Nucleus accumbens (tissue), 56 donors: ENCODE results near the gene SPOP.
"Not testable (repeated sequence)": the region's sequence is repeated elsewhere in the genome, so short reads cannot be mapped to it uniquely, and the experiment has no call there.

Experiments
- DNase-seq, 56 donors: peaks; one replicate each; lab custom pipeline; 2025; lab: John Stamatoyannopoulos, UW

Gene SPOP

GRCh38 chr17:49576088-49576916, 101.6 kb downstream of the SPOP start:
- peak in 7 of 56 donors; percentile 6 to 36 (median 15) for DNase-seq

DNA sequence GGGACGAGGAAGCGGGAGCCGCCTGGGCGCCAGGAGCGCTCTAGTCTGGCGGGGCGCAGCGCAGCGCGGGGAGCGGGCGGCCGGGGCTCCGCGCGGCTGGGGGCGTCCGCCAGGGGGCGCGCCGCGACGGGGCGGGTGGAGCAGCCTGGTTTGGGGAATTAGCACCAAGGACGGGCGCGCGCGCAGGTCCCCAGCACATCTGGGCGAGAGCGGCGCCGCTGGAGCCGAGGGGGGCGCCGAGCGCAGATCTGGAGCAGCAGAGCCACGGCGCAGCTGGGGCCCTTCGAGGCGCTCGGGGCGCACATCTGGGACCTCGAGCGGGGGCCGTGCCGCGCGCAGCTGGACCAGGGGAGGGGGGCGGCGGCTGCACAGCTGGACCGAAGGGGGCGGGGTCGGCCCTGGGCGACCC, 102.2 kb downstream of the SPOP start, which contains the start of gene NXPH3:
Gene NXPH3 (plus strand): TSS at position 193 of the 409 bp plus-strand sequence. CDS start 349 bp downstream, outside the sequence.
- peak in 13 of 56 donors; percentile 9 to 56 (median 28) for DNase-seq

DNA sequence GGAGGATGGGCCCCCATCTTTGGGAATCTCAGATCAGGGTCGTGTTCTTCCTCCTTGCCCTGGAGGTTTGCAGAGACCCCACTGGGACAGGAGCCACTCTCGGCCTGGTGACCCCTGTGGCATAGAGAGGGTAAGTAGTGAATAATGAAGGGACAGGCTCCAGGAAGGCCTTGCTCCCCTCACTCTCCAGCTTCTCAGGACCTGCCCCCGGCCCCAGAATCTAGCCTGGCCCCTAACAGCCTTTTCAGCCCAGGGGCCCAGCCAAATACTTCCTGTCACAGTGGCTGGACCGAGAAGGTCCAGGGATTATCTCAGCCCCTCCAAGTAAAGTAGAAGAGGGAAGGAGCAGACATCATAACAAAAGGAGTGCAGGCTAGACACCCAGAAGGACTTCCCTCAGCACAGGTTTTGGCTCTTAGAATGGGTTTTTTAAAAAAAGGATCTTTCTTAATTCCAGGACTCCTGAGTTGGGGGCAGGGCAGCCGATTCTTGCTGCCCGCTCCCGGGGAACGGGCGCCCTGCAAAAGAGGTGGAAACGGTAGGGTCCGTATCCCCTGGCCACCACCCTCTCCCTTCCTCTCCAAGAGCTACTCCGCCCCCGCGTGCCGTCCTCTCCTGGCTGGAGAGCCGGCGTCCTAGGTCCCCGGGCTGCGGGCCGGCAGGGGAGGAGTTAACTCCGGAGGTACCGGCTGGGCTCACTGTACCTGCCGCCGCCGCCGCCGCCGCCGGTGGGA, 102.8 kb downstream of the SPOP start:
- no peak for DNase-seq

GRCh38 chr17:49574323-49574781, 103.5 kb downstream of the SPOP start:
- peak in 30 of 56 donors; percentile 13 to 64 (median 35) for DNase-seq

DNA sequence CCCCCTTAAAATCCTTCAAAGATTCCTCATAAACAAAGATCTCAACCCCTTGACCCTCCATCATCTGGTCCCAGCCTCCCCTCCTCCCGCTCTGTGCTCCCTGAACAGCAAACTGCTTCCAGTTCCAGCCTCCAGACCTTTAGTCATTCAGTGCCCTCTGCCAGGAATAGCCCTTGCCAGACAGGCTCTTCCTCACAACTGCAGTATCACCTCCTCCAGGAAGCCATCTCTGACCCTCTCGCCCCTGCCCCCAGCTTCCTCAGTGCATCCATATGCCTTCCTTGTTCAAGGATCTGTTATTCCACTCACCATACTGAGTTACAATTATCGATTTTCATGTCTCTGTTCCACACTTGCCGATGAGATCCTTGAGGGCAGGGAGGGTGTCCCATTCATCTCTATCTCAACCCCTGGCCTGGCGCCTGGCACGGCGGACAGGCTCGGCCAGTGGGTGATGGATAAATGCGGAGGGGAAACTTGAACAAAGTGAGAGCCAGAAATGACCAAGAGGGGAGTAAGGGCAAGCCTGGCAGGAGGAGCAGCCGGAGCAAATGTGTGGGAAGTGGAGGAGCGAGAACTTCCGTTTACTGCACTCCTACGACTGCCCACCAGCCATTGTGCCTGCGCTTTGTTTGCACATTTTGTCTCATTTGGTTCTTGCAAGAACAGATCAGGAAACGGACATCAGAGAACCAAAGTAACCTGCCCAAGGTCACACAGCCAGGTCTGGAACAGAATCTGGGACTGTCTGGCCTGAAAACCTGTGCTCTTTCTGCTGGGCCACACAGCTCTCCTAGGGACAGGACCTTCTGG, 104.2 kb downstream of the SPOP start:
- no peak for DNase-seq

DNA sequence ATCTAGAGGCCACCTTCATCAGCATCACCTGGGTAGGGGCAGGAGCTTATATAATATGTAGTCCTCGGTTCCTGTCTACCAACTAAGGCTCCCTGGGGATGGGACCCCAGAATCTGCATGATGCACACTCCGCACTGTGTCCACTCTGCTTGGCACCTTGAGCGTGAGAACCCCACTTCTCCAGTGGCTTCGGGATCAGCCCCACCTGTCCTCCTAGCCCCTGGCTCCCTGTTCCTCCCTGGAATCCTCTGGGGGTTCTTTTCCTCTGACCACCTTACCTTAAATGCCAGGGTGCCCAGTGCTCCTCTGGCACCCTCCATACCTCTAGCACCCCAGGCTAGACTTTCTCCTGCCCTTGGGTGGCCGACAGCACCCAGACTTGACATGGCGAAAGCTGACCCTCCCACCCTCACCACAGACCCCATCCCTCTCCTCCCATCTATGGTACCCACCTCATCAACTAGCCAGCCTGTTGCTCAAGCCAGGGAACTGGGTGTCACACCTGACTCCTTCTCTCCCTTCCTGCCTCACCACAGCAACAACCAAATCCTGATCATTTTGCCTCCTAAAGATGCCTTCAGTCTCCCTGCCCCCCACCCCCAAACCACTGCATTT, 105.0 kb downstream of the SPOP start:
- DNase-seq = no peak

GRCh38 chr17:49572226-49572625, 105.7 kb downstream of the SPOP start:
- no peak for DNase-seq

- no peak for DNase-seq
These were observed 106.1 kb downstream of the SPOP start for GRCh38 chr17:49571764-49572163.

GRCh38 chr17:49571283-49571682, 106.6 kb downstream of the SPOP start:
- DNase-seq = no peak

- no peak for DNase-seq
These were observed 107.2 kb downstream of the SPOP start for GRCh38 chr17:49570540-49571242.

GRCh38 chr17:49568695-49569047, 109.2 kb downstream of the SPOP start:
- not testable (repeated sequence) for DNase-seq

DNA sequence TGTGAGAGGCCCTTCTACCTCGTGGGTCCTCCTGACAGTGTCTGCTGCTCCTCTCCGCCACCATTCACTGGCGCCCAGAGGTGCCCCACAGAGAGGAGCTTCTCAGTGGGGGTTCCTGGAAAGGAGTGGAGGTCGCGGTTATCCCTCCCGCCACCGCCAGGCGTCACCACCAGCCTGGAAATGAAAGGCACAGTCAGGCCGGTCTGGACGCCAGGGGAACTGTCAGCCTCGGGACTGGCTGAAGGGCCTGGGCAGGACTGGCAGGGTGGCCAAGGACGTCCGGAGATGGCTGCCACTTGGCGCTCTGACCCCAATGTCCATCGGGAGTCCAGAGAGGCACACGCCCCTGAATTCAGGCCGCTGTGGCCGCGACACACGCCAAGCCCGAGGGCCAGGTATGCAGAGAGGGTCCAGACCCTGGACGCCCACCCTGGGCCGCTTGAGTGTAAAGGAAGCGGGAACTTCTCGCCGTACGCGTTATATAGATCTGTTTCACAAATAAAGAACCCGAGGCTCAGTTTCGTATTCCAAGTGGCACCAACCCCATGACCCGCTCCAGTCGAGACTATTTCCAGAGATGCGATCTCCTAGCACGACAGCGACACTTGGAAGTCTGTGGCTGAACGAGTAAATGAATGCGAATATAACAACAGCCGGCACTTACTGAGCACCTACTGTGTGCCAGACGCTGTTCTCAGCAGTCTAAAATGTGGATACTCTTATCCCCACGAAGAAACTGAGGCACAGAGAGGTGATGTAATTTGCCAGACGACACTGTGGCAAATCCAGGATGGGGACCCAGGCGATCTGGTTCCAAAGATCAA, 109.8 kb downstream of the SPOP start:
- peak in 54 of 56 donors; percentile 27 to 90 (median 72) for DNase-seq

GRCh38 chr17:49567104-49567521, 110.8 kb downstream of the SPOP start:
- no peak for DNase-seq

DNA sequence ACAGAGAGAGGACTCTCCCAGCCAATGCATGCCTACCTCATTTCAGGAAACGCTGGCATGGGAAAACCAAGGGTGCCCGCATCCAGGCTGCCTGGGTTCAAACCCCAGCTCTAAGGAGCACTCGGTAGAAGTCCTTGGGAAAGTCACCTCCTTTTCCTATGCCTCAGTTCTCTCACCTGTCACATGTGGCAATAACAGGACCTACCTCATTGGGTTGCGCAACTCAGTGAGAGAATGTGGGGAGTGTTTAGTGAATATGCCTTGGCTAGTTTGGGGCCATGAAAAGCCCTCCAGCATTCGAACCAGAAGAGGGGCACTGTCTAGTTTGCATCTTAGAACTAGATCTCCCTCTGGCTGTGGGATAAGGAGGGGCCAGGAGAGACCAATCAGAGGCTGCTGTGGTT, 111.2 kb downstream of the SPOP start:
- no peak for DNase-seq

- peak in 26 of 56 donors; percentile 6 to 69 (median 30) for DNase-seq
These were observed 111.9 kb downstream of the SPOP start for GRCh38 chr17:49565948-49566491.

DNA sequence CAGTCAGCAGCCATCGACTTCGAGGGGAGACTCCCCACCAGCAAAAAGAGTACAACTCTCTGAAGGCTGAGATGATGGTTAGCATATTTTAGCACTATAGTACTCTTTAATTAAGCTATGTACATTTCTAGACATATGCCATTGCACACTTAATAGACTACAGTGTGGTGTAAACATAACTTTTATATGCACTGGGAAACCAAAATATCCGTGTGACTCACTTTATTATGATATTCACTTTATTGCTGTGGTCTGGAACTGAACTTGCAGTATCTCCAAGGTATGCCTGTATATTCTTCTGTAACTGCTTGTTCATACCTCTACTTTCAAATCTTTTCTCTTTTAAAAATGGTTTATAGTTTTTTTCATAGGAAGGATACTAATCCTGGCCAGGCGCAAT, 113.3 kb downstream of the SPOP start:
- DNase-seq = no peak

DNA sequence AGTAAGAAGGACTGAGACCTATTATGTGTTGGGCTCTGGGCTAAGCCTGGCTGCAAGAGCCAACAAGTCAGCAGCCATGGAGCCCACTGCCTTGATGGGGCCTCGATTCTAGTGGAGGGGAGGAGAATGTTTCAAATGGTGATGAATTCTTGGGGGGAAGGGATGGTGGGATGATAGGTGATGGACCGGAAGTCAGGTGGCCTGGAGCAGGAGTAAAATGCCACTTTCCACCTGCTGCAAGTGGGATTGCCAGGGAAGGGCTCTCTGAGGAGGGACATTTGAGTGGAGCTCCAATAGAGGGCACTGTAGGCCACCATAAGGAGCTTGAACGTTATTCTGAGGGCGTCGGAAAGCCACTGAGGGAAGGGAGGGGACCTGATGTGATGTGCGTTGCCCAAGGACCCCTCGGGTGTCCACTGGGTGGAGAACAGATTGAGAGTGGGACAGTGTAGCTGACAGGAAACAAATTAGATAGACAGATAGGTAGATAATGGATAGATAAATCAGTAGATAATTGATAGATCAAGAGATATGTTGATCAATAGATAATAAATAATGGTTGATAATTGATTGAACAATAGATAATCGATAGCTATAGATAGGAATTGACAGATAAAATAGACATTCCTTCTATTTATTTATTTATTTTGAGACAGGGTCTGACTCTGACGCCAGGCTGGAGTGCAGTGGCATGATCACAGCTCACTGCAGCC, 120.4 kb downstream of the SPOP start:
- DNase-seq = peak in 5 of 56 donors; percentile 6 to 23 (median 10)
